GM12878 (cell line): ENCODE results near the gene BCAS2. TPM values are rescaled to one million over a fixed set of nuclear protein-coding genes. Genes with fewer than 3 reads are reported as not detected.

ENCODE experiments used
- ATAC-seq: fragments of 200-7000 bp; cut with Tn5 transposase; 3 replicates; pipeline ENCODE4 v1.9.1; 2020; ENCODE audit warnings: mild to moderate bottlenecking, moderate library complexity
- BruUV-seq: library from RNA; stranded (reverse); fragments of 400-500 nt; replicated peaks from 2 replicates; lab custom pipeline; 2021; lab: Mats Ljungman, UMichigan
- CTCF ChIA-PET: fragments of 300-600 bp; sonication (Branson Sonifier 250); formaldehyde crosslinking; extraction: SDS; loops from one replicate; lab custom pipeline; 2021; ENCODE audit warnings: inconsistent platforms; lab: Yijun Ruan, JAX
- POLR2A ChIA-PET: fragments of 350-600 bp; formaldehyde crosslinking; extraction: SDS; loops from one replicate; lab custom pipeline; 2021; ENCODE audit warnings: inconsistent platforms; lab: Charles Lee
- RAD21 ChIA-PET: fragments of 300-600 bp; sonication (Branson Sonifier 250); formaldehyde crosslinking; loops from one replicate; lab custom pipeline; 2023; ENCODE audit warnings: antibody characterized with exemption; ENCODE audit not compliant: unreplicated experiment; lab: Charles Lee
- SMC1A ChIA-PET: fragments of 300-600 bp; sonication (Branson Sonifier 250); formaldehyde crosslinking; loops from one replicate; lab custom pipeline; 2023; ENCODE audit not compliant: unreplicated experiment, uncharacterized antibody; lab: Charles Lee
- DNase-seq: peaks from one replicate; pipeline ENCODE4 v3.0.0-alpha.2; 2011; ENCODE audit warnings: low read depth, low spot score
- FAIRE-seq: peaks from 3 replicates; lab custom pipeline; 2011; peaks lifted over from hg19 to GRCh38; lab: Jason Lieb, UNC
- H2AFZ ChIP-seq: 2 replicates; pipeline ENCODE4 v1.6.0; 2011; ENCODE audit warnings: low read depth, low read length, control low read depth; ENCODE audit not compliant: control insufficient read depth
- H3K27ac ChIP-seq: 2 replicates; pipeline ENCODE4 v1.5.1; 2011; ENCODE audit warnings: control low read depth; ENCODE audit not compliant: control insufficient read depth, insufficient read depth
- H3K27me3 ChIP-seq, 2 experiments: replicated peaks in 1 of 2; 2 replicates each; pipeline versions ENCODE4 v1.6.0 to v1.6.1; 2011; ENCODE audit warnings: low read length in 1 of 2; ENCODE audit not compliant: control insufficient read depth in 2 of 2, insufficient read depth in 2 of 2
- H3K36me3 ChIP-seq, 2 experiments: 2 replicates each; pipeline ENCODE4 v1.5.1; 2011; ENCODE audit warnings: low read length in 1 of 2; ENCODE audit not compliant: control insufficient read depth in 2 of 2, insufficient read depth in 2 of 2
- H3K4me1 ChIP-seq: 2 replicates; pipeline ENCODE4 v1.6.1; 2011; ENCODE audit warnings: mild to moderate bottlenecking, low read length, moderate library complexity, mixed read lengths; ENCODE audit not compliant: control insufficient read depth, insufficient read depth
- H3K4me2 ChIP-seq: 2 replicates; pipeline ENCODE4 v1.6.0; 2011; ENCODE audit warnings: control low read depth; ENCODE audit not compliant: control insufficient read depth, insufficient read depth
- H3K4me3 ChIP-seq: fragments of 200-600 bp; sonication (generic); 2 replicates; pipeline ENCODE4 v1.5.1; 2016
- H3K79me2 ChIP-seq: 2 replicates; pipeline ENCODE4 v1.6.0; 2011; ENCODE audit warnings: low read length; ENCODE audit not compliant: control insufficient read depth, insufficient read depth
- H3K9ac ChIP-seq: 2 replicates; pipeline ENCODE4 v1.8.0; 2011; ENCODE audit warnings: low read length, control low read depth, mixed read lengths; ENCODE audit not compliant: control insufficient read depth, insufficient read depth
- H3K9me3 ChIP-seq: replicated peaks from 3 replicates; pipeline ENCODE4 v1.5.1; 2011; ENCODE audit warnings: mild to moderate bottlenecking, low read length; ENCODE audit not compliant: control insufficient read depth, insufficient read depth
- H4K20me1 ChIP-seq: 2 replicates; pipeline ENCODE4 v1.6.0; 2011; ENCODE audit not compliant: control insufficient read depth, insufficient read depth
- ATF7 ChIP-seq: fragments of 450-650 bp; IDR thresholded peaks from 2 replicates; pipeline ENCODE4 v1.6.1; 2016; ENCODE audit warnings: low read depth, mild to moderate bottlenecking
- BRCA1 ChIP-seq: IDR thresholded peaks from 2 replicates; pipeline ENCODE4 v1.6.1; 2011; ENCODE audit warnings: low read depth, low read length, improper control_type of control experiment
- CBFB ChIP-seq: IDR thresholded peaks from 2 replicates; pipeline ENCODE4 v1.6.1; 2016; ENCODE audit warnings: antibody characterized with exemption, low read depth
- E4F1 ChIP-seq: fragments of 450-650 bp; IDR thresholded peaks from 2 replicates; pipeline ENCODE4 v1.6.1; 2018; ENCODE audit warnings: borderline replicate concordance, mild to moderate bottlenecking; ENCODE audit not compliant: partially characterized antibody
- EZH2 ChIP-seq: IDR thresholded peaks from 2 replicates; pipeline ENCODE4 v1.6.1; 2012; ENCODE audit warnings: low read depth, mild to moderate bottlenecking, control low read depth, inconsistent platforms, low read length, borderline replicate concordance; ENCODE audit not compliant: control insufficient read depth
- FOXK2 ChIP-seq: fragments of 450-650 bp; IDR thresholded peaks from 2 replicates; pipeline ENCODE4 v1.6.1; 2017; ENCODE audit warnings: mild to moderate bottlenecking, moderate library complexity
- IRF3 ChIP-seq: fragments of 450-650 bp; IDR thresholded peaks from 2 replicates; pipeline ENCODE4 v1.6.1; 2014; ENCODE audit warnings: mild to moderate bottlenecking
- LARP7 ChIP-seq: fragments of 450-650 bp; IDR thresholded peaks from 2 replicates; pipeline ENCODE4 v1.6.1; 2017; ENCODE audit warnings: mild to moderate bottlenecking
- MXI1 ChIP-seq: fragments of 150-350 bp; IDR thresholded peaks from 2 replicates; pipeline ENCODE4 v1.6.1; 2011; ENCODE audit warnings: low read depth, mild to moderate bottlenecking, inconsistent platforms, low read length, improper control_type of control experiment
- SMARCA5 ChIP-seq: fragments of 450-650 bp; IDR thresholded peaks from 2 replicates; pipeline ENCODE4 v1.6.1; 2017; ENCODE audit warnings: mild to moderate bottlenecking
- SPI1 ChIP-seq: IDR thresholded peaks from 2 replicates; pipeline ENCODE4 v1.6.1; 2011; ENCODE audit warnings: low read depth, mild to moderate bottlenecking, low read length, moderate library complexity, borderline replicate concordance; ENCODE audit not compliant: insufficient read depth
- TBL1XR1 ChIP-seq: IDR thresholded peaks from 2 replicates; pipeline ENCODE4 v1.6.1; 2012; ENCODE audit warnings: low read depth, low read length, improper control_type of control experiment
- USF1 ChIP-seq: IDR thresholded peaks from 2 replicates; pipeline ENCODE4 v1.6.1; 2011; ENCODE audit warnings: borderline replicate concordance, low read depth, mild to moderate bottlenecking, moderate library complexity, mixed read lengths, low read length; ENCODE audit not compliant: insufficient read depth; ENCODE audit errors: extremely low read length
- ZBED1 ChIP-seq: IDR thresholded peaks from 2 replicates; pipeline ENCODE4 v1.6.1; 2016; ENCODE audit warnings: borderline replicate concordance
- ZNF217 ChIP-seq: fragments of 450-650 bp; IDR thresholded peaks from 2 replicates; pipeline ENCODE4 v1.6.1; 2017; ENCODE audit warnings: antibody characterized with exemption, mild to moderate bottlenecking
- ZNF24 ChIP-seq: fragments of 450-650 bp; IDR thresholded peaks from 2 replicates; pipeline ENCODE4 v1.6.1; 2017; ENCODE audit warnings: antibody characterized with exemption, mild to moderate bottlenecking
- WGBS: methylation state at CpG from one replicate; pipeline ENCODE4 v1.1.6; 2016; ENCODE audit warnings: low lambda C conversion rate; ENCODE audit not compliant: insufficient replicate concordance, insufficient coverage; ENCODE audit errors: missing lambda C conversion rate; 5-methylcytosine and 5-hydroxymethylcytosine counted together
- in situ Hi-C: fragments of 300-500 bp; cut with MboI; formaldehyde crosslinking; loops from 9 replicates; pipeline ENCODE4 v1.14.3; 2018; ENCODE audit warnings: mixed read lengths
- intact Hi-C: fragments of 100-400 bp; cut with micrococcal nuclease; formaldehyde crosslinking; loops from one replicate; pipeline ENCODE4 v1.14.2; 2022; ENCODE audit not compliant: unreplicated experiment
- polyA plus RNA-seq, 11 experiments: library from polyadenylated mRNA; depleted of rRNA in 4 of 11; unstranded in 6 of 11; stranded (reverse) in 5 of 11; fragments of >200 nt; fragmentation: Nextera tagmentation in 4 of 11; fragmentation: Illumina TruSeq in 1 of 11; extraction: Ambion mirVana in 4 of 11; extraction: Trizol in 1 of 11; gene quantifications; 1 replicate in 1 of 11; 2 replicates in 10 of 11; pipeline versions ENCODE4 v1.2.1 to v1.2.3, GENCODE V29; 2011 to 2016; ENCODE audit warnings: inconsistent platforms in 2 of 11, missing spikeins in 2 of 11, low read depth in 1 of 11
- total RNA-seq, 4 experiments: library from RNA; depleted of rRNA in 3 of 4; stranded (reverse); fragments of >200 nt in 3 of 4; fragmentation: Illumina TruSeq in 1 of 4; extraction: Trizol in 1 of 4; gene quantifications; 2 replicates each; pipeline versions ENCODE4 v1.2.1 to v1.2.3, GENCODE V29; 2013 to 2021
- TF ChIP-seq, protein P1 (sequence below): fragments of 450-650 bp; IDR thresholded peaks from 2 replicates; pipeline ENCODE4 v1.6.1; 2016; ENCODE audit warnings: mild to moderate bottlenecking

BCAS2 gene
- total and polyA plus RNA-seq, 10 of the 15 experiments (the other 5 are each of a cell fraction or from before 2014, with no cell fraction given), result 37.3 to 129 (median 60.7) TPM

DNA sequence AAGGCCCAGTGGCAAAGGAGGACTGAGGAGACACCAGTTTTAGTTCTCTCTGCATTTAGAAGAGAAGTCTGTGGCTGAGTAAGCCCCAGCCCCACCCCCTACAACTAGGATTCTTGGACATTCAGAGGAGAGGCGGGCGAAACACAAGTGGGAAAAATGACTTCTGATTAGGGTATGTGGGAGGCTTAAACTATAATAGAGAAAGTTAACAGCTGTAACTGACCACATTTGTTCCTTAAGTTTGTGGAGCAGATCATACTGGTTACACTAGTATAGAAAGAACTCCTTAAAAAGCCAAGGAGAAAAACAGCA is 59.2 kb downstream of the BCAS2 start:
- Histone ChIP-seq H3K9me3 (no peaks in the 10 kb centered on the region), H3K4me2 (no peak overlapping the region), H3K9ac (no peak overlapping the region), H3K27ac (no peak overlapping the region), H3K79me2 (no peaks in the 10 kb centered on the region), H3K4me3 (no peak overlapping the region), H3K27me3 (no peaks in the 10 kb centered on the region), H2AFZ (no peak overlapping the region), H3K4me1 (no peaks in the 10 kb centered on the region), H4K20me1 (no peaks in the 10 kb centered on the region), H3K36me3 (no peaks in the 10 kb centered on the region)
- CTCF ChIA-PET, result no interaction called here
- no peak for ATAC-seq
- intact Hi-C loops, result no loop called here
- 42% methylated on average over 2 of the region's 2 CpGs for WGBS
- RAD21 ChIA-PET, result no interaction called here
- in situ Hi-C loops, result no loop called here
- FAIRE-seq, result no peak
- no TSS peak for BruUV-seq
- SMC1A ChIA-PET, result interaction anchor here (1.3 kb wide), 1 partner anchor 10 kb away, joined by 3 read pairs; no protein-coding TSS in a partner anchor
- no peak for DNase-seq
- POLR2A ChIA-PET, result interaction anchor here (1.0 kb wide), 1 partner anchor 9 kb away, joined by 3 read pairs; no protein-coding TSS in a partner anchor
- no peak for TF ChIP-seq EZH2
- TF ChIP-seq MXI1, result no peak
- TF ChIP-seq, protein P1, sequence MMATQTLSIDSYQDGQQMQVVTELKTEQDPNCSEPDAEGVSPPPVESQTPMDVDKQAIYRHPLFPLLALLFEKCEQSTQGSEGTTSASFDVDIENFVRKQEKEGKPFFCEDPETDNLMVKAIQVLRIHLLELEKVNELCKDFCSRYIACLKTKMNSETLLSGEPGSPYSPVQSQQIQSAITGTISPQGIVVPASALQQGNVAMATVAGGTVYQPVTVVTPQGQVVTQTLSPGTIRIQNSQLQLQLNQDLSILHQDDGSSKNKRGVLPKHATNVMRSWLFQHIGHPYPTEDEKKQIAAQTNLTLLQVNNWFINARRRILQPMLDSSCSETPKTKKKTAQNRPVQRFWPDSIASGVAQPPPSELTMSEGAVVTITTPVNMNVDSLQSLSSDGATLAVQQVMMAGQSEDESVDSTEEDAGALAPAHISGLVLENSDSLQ, result no peak
- TF ChIP-seq SMARCA5, result no peak
- no peak for TF ChIP-seq IRF3
- TF ChIP-seq ZNF24, result no peak
- no peak for TF ChIP-seq FOXK2
- TF ChIP-seq CBFB, result no peak
- TF ChIP-seq ZBED1, result no peak
- TF ChIP-seq LARP7, result no peak
- no peak for TF ChIP-seq TBL1XR1
- TF ChIP-seq ZNF217, result no peak
- TF ChIP-seq ATF7, result no peak
- no peak for TF ChIP-seq SPI1
- no peak for TF ChIP-seq USF1
- no peak for TF ChIP-seq BRCA1
- no peak for TF ChIP-seq E4F1
- TF ChIP-seq, all 136 proteins: peak for 0
